ENCODE measurements around the gene CFAP299.

CFAP299 gene

DNA sequence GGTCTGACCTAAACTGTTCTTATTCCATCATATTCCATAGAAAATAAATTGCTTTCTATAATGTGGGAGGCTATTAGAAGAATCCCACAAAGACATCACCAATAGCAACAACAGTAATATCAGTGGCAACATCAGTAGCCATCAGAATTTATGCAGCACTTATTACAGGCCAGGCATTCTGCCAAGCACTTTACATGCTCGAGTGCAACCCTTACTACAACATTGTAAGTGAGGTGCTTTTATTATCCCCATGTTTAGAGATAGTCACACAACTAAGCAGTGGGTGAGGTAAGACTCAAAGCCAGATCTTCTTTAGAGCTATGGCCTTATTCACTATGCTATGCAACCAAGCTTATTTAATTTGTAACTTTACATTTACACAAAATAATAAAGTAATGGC, 377.9 kb downstream of the CFAP299 start:
- Histone ChIP-seq H2AK5ac (ENCODE audit: low read length) (no peak overlapping the region), H3K4ac (ENCODE audit: low read depth, low read length) (no peak overlapping the region), H3K27ac (ENCODE audit: low read depth, low read length) (no peak overlapping the region), H3K18ac (ENCODE audit: low read length) (no peak overlapping the region), H3K4me3 (ENCODE audit: low read length) (no peak overlapping the region), H3K27me3 (ENCODE audit: insufficient read depth, low read length, poor library complexity) (no peaks in the 10 kb centered on the region), H4K5ac (ENCODE audit: low read length) (no peak overlapping the region), H2BK120ac (ENCODE audit: low read depth, low read length) (no peak overlapping the region), H3K9ac (ENCODE audit: low read length) (no peak overlapping the region), H2BK15ac (replicated peaks; ENCODE audit: low read depth) (no peak overlapping the region), H4K8ac (ENCODE audit: low read depth, low read length) (no peak overlapping the region), H3K36me3 (ENCODE audit: control insufficient read depth, insufficient read depth, low read length) (no peaks in the 10 kb centered on the region), H2BK5ac (ENCODE audit: low read length) (no peak overlapping the region), H3K4me1 (ENCODE audit: control insufficient read depth, low read depth, low read length) (no peaks in the 10 kb centered on the region), H3K79me2 (ENCODE audit: control insufficient read depth, insufficient read depth, low read length) (no peaks in the 10 kb centered on the region), H3K23ac (ENCODE audit: low read length) (no peak overlapping the region), H3K4me2 (ENCODE audit: low read length) (no peak overlapping the region), H3K79me1 (ENCODE audit: low read length) (no peaks in the 10 kb centered on the region), H3K56ac (ENCODE audit: low read length) (no peak overlapping the region)
- no peak for DNase-seq
- no CpG with 5 or more reads among the region's 1 CpG for WGBS (ENCODE audit: extremely low coverage, insufficient coverage, low lambda C conversion rate)

DNA sequence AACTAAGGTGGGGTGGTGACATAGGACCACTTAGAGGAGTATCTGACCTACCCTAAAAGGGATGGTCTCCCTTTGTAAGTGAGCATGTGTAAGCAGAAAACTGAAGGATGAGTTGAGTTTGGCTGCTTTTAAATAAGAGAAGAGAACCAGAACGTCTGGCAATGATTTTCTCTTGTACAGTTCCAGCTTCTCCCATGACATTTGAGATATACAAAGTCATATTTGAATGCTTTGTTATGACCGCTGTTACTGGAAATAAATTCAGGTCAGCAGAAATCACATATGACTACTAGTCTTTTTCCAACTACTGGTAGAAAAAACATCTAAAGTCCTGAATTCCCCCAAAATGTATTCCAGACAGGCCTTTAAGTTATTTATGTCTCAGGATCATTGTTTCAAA, 381.7 kb downstream of the CFAP299 start:
- Histone ChIP-seq H3K36me3 (ENCODE audit: control insufficient read depth, insufficient read depth, low read length) (no peaks in the 10 kb centered on the region), H3K9ac (ENCODE audit: low read length) (no peak overlapping the region), H3K4me3 (ENCODE audit: low read length) (no peak overlapping the region), H3K56ac (ENCODE audit: low read length) (no peak overlapping the region), H3K27ac (ENCODE audit: low read depth, low read length) (no peak overlapping the region), H4K8ac (ENCODE audit: low read depth, low read length) (no peak overlapping the region), H4K5ac (ENCODE audit: low read length) (no peak overlapping the region), H3K18ac (ENCODE audit: low read length) (no peak overlapping the region), H3K23ac (ENCODE audit: low read length) (no peak overlapping the region), H2BK120ac (ENCODE audit: low read depth, low read length) (no peak overlapping the region), H2BK5ac (ENCODE audit: low read length) (no peak overlapping the region), H3K4me1 (ENCODE audit: control insufficient read depth, low read depth, low read length) (no peaks in the 10 kb centered on the region), H2AK5ac (ENCODE audit: low read length) (no peak overlapping the region), H3K27me3 (ENCODE audit: insufficient read depth, low read length, poor library complexity) (no peaks in the 10 kb centered on the region), H3K4ac (ENCODE audit: low read depth, low read length) (no peak overlapping the region), H2BK15ac (replicated peaks; ENCODE audit: low read depth) (no peak overlapping the region), H3K79me2 (ENCODE audit: control insufficient read depth, insufficient read depth, low read length) (no peaks in the 10 kb centered on the region), H3K79me1 (ENCODE audit: low read length) (no peaks in the 10 kb centered on the region), H3K4me2 (ENCODE audit: low read length) (no peak overlapping the region)
- no peak for DNase-seq
- WGBS (ENCODE audit: extremely low coverage, insufficient coverage, low lambda C conversion rate): no CpG with 5 or more reads among the region's 2 CpGs

DNA sequence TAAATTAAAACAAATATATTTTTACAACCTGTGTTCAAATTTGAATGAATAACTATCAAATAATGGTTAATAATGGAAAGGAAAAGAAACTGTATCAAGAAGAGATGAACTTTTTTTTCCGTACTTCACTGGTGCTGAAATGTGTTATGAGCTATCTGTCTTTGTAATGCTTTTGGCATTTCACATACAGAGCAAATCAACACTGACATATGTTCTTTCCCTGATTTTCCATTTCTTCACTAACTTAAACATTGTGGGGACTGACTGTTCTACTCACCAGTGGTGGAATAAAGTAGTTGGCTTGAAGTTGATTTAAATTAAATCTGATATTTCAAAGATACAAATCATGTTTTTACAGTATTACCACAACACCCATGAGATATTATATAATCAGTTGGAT, 390.9 kb downstream of the CFAP299 start:
- Histone ChIP-seq H3K56ac (ENCODE audit: low read length) (no peak overlapping the region), H3K4me2 (ENCODE audit: low read length) (no peak overlapping the region)

DNA sequence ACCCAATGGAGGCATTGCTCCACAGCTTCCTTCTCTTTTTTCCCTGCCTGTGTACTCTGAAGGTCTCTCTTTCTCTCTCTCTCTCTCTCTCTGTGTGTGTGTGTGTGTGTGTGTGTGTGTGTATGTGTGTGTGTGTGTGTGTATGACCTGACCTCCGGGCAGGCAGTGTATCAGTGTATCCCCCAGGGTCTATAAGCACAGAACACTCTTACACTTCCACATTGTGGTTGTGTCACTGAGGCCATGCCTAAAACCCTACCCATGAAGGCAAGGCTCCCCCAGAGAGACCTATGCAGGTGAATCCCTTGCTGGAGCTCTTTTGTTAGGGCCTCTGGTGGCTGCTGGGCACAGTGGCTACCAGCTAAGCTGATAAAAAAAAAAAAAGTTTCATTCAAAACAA, 394.6 kb downstream of the CFAP299 start:
- H3K4me3 ChIP-seq (ENCODE audit: low read length): no peak overlapping the region
- no peak overlapping the region for H2BK5ac ChIP-seq (ENCODE audit: low read length)
- no peaks in the 10 kb centered on the region for H3K79me2 ChIP-seq (ENCODE audit: control insufficient read depth, insufficient read depth, low read length)
- H2BK15ac ChIP-seq (replicated peaks; ENCODE audit: low read depth): no peak overlapping the region
- H3K36me3 ChIP-seq (ENCODE audit: control insufficient read depth, insufficient read depth, low read length): no peaks in the 10 kb centered on the region
- no peak overlapping the region for H2BK120ac ChIP-seq (ENCODE audit: low read depth, low read length)
- no peaks in the 10 kb centered on the region for H3K27me3 ChIP-seq (ENCODE audit: insufficient read depth, low read length, poor library complexity)
- H3K4me2 ChIP-seq (ENCODE audit: low read length): no peak overlapping the region
- DNase-seq: no peak
- no peaks in the 10 kb centered on the region for H3K4me1 ChIP-seq (ENCODE audit: control insufficient read depth, low read depth, low read length)
- no CpG with 5 or more reads among the region's 1 CpG for WGBS (ENCODE audit: extremely low coverage, insufficient coverage, low lambda C conversion rate)
- H4K8ac ChIP-seq (ENCODE audit: low read depth, low read length): no peak overlapping the region
- H3K27ac ChIP-seq (ENCODE audit: low read depth, low read length): no peak overlapping the region
- H4K5ac ChIP-seq (ENCODE audit: low read length): no peak overlapping the region
- H3K56ac ChIP-seq (ENCODE audit: low read length): no peak overlapping the region
- H3K4ac ChIP-seq (ENCODE audit: low read depth, low read length): no peak overlapping the region
- no peaks in the 10 kb centered on the region for H3K79me1 ChIP-seq (ENCODE audit: low read length)
- H3K18ac ChIP-seq (ENCODE audit: low read length): no peak overlapping the region
- no peak overlapping the region for H3K23ac ChIP-seq (ENCODE audit: low read length)
- H2AK5ac ChIP-seq (ENCODE audit: low read length): no peak overlapping the region
- H3K9ac ChIP-seq (ENCODE audit: low read length): no peak overlapping the region

More for the DNA sequence above, 390.9 kb downstream of the CFAP299 start:
- Histone ChIP-seq H2BK120ac (ENCODE audit: low read depth, low read length) (no peak overlapping the region), H3K79me1 (ENCODE audit: low read length) (no peaks in the 10 kb centered on the region), H3K23ac (ENCODE audit: low read length) (no peak overlapping the region), H4K8ac (ENCODE audit: low read depth, low read length) (no peak overlapping the region), H3K9ac (ENCODE audit: low read length) (no peak overlapping the region), H3K36me3 (ENCODE audit: control insufficient read depth, insufficient read depth, low read length) (no peaks in the 10 kb centered on the region), H2AK5ac (ENCODE audit: low read length) (no peak overlapping the region), H4K5ac (ENCODE audit: low read length) (no peak overlapping the region), H3K4me1 (ENCODE audit: control insufficient read depth, low read depth, low read length) (no peaks in the 10 kb centered on the region), H3K27ac (ENCODE audit: low read depth, low read length) (no peak overlapping the region), H3K79me2 (ENCODE audit: control insufficient read depth, insufficient read depth, low read length) (no peaks in the 10 kb centered on the region), H3K4me3 (ENCODE audit: low read length) (no peak overlapping the region), H3K18ac (ENCODE audit: low read length) (no peak overlapping the region), H3K4ac (ENCODE audit: low read depth, low read length) (no peak overlapping the region), H2BK15ac (replicated peaks; ENCODE audit: low read depth) (no peak overlapping the region), H3K27me3 (ENCODE audit: insufficient read depth, low read length, poor library complexity) (no peaks in the 10 kb centered on the region), H2BK5ac (ENCODE audit: low read length) (no peak overlapping the region)
- WGBS (ENCODE audit: extremely low coverage, insufficient coverage, low lambda C conversion rate): no CpG with 5 or more reads among the region's 1 CpG
- DNase-seq: no peak

DNA sequence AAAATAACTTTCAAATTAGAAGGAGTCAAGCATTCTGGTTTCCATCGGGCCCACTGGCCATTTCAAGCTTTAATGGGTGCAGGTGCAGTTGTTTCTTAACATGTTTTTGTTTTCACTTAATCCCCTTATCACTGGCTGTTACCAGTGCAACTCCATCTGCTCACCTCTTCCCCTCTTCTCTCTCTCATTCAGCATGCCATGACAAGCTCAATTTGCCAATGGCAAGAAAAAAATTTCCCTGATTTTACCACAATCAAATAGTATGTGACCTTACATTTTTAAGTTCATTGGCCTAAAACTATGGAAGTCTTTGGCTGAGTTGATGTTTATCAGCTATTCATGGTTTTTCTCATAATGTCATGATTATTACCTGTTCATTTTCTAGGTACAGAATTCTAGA, 395.9 kb downstream of the CFAP299 start:
- Histone ChIP-seq H4K5ac (ENCODE audit: low read length) (no peak overlapping the region), H3K79me2 (ENCODE audit: control insufficient read depth, insufficient read depth, low read length) (no peaks in the 10 kb centered on the region), H3K4me2 (ENCODE audit: low read length) (no peak overlapping the region), H3K9ac (ENCODE audit: low read length) (no peak overlapping the region), H3K56ac (ENCODE audit: low read length) (no peak overlapping the region), H2BK120ac (ENCODE audit: low read depth, low read length) (no peak overlapping the region), H2BK15ac (replicated peaks; ENCODE audit: low read depth) (no peak overlapping the region), H4K8ac (ENCODE audit: low read depth, low read length) (no peak overlapping the region), H2AK5ac (ENCODE audit: low read length) (no peak overlapping the region), H3K18ac (ENCODE audit: low read length) (no peak overlapping the region), H3K79me1 (ENCODE audit: low read length) (no peaks in the 10 kb centered on the region), H3K4ac (ENCODE audit: low read depth, low read length) (no peak overlapping the region), H3K27ac (ENCODE audit: low read depth, low read length) (no peak overlapping the region), H3K36me3 (ENCODE audit: control insufficient read depth, insufficient read depth, low read length) (no peaks in the 10 kb centered on the region), H3K23ac (ENCODE audit: low read length) (no peak overlapping the region), H2BK5ac (ENCODE audit: low read length) (no peak overlapping the region), H3K4me1 (ENCODE audit: control insufficient read depth, low read depth, low read length) (no peaks in the 10 kb centered on the region), H3K27me3 (ENCODE audit: insufficient read depth, low read length, poor library complexity) (no peaks in the 10 kb centered on the region), H3K4me3 (ENCODE audit: low read length) (no peak overlapping the region)
- WGBS (ENCODE audit: extremely low coverage, insufficient coverage, low lambda C conversion rate): no CpG with 5 or more reads among the region's 1 CpG
- no peak for DNase-seq

DNA sequence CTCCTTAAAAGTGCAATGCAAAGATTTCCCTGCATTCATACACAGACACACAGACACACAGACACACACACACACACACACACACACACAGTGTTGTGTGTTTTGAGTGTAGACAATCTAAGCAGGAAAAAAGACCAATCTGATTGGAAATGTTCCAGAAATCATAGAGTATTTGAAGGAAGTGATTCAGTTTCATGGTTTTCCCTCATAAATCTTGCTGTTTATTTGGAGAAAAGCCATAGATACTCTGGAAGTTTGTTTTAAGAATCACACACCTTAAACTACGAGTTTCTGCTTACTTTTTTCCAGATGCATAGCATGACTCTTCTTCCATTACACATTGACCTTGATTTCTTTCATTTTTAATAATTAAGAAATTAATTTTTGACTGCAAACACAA, 396.5 kb downstream of the CFAP299 start:
- WGBS (ENCODE audit: extremely low coverage, insufficient coverage, low lambda C conversion rate): no CpG with 5 or more reads among the region's 1 CpG
- no peaks in the 10 kb centered on the region for H3K36me3 ChIP-seq (ENCODE audit: control insufficient read depth, insufficient read depth, low read length)
- H4K8ac ChIP-seq (ENCODE audit: low read depth, low read length): no peak overlapping the region
- H2BK120ac ChIP-seq (ENCODE audit: low read depth, low read length): no peak overlapping the region
- no peaks in the 10 kb centered on the region for H3K27me3 ChIP-seq (ENCODE audit: insufficient read depth, low read length, poor library complexity)
- no peak overlapping the region for H3K4me2 ChIP-seq (ENCODE audit: low read length)
- no peak overlapping the region for H3K18ac ChIP-seq (ENCODE audit: low read length)
- no peaks in the 10 kb centered on the region for H3K79me1 ChIP-seq (ENCODE audit: low read length)
- no peak overlapping the region for H3K9ac ChIP-seq (ENCODE audit: low read length)
- H3K4ac ChIP-seq (ENCODE audit: low read depth, low read length): no peak overlapping the region
- H3K23ac ChIP-seq (ENCODE audit: low read length): no peak overlapping the region
- no peak overlapping the region for H3K4me3 ChIP-seq (ENCODE audit: low read length)
- no peak overlapping the region for H2BK15ac ChIP-seq (replicated peaks; ENCODE audit: low read depth)
- H2AK5ac ChIP-seq (ENCODE audit: low read length): no peak overlapping the region
- H3K4me1 ChIP-seq (ENCODE audit: control insufficient read depth, low read depth, low read length): no peaks in the 10 kb centered on the region
- H3K56ac ChIP-seq (ENCODE audit: low read length): no peak overlapping the region
- H4K5ac ChIP-seq (ENCODE audit: low read length): no peak overlapping the region
- no peak overlapping the region for H2BK5ac ChIP-seq (ENCODE audit: low read length)
- H3K79me2 ChIP-seq (ENCODE audit: control insufficient read depth, insufficient read depth, low read length): no peaks in the 10 kb centered on the region
- no peak overlapping the region for H3K27ac ChIP-seq (ENCODE audit: low read depth, low read length)
- no peak for DNase-seq

Measured in mesendoderm (in vitro differentiated cells).